GM06990 (cell line): Measurements from ENCODE around the gene LPCAT1.
"Not testable (repeated sequence)": the region's sequence is repeated elsewhere in the genome, so short reads cannot be mapped to it uniquely, and the experiment has no call there.

ENCODE experiments used
- DNase-seq: peaks from one replicate; pipeline ENCODE4 v3.0.0-alpha.2; 2011; ENCODE audit not compliant: insufficient read length; ENCODE audit errors: extremely low read depth
- H3K27me3 ChIP-seq: replicated peaks from 2 replicates; pipeline ENCODE4 v1.6.0; 2011; ENCODE audit warnings: low read length; ENCODE audit not compliant: control insufficient read depth, insufficient read depth
- H3K36me3 ChIP-seq: 2 replicates; pipeline ENCODE4 v1.5.1; 2011; ENCODE audit warnings: low read length; ENCODE audit not compliant: control insufficient read depth, insufficient read depth
- H3K4me3 ChIP-seq: replicated peaks from 2 replicates; pipeline ENCODE4 v1.5.1; 2011; ENCODE audit warnings: low read depth, mild to moderate bottlenecking, control low read depth, low read length
- TF ChIP-seq, protein P1 (sequence below): IDR thresholded peaks from 2 replicates; pipeline ENCODE4 v1.5.1; 2011; ENCODE audit warnings: low read length, control low read depth, mild to moderate bottlenecking, inconsistent platforms; ENCODE audit not compliant: insufficient read depth, poor library complexity, severe bottlenecking

The LPCAT1 gene

DNA sequence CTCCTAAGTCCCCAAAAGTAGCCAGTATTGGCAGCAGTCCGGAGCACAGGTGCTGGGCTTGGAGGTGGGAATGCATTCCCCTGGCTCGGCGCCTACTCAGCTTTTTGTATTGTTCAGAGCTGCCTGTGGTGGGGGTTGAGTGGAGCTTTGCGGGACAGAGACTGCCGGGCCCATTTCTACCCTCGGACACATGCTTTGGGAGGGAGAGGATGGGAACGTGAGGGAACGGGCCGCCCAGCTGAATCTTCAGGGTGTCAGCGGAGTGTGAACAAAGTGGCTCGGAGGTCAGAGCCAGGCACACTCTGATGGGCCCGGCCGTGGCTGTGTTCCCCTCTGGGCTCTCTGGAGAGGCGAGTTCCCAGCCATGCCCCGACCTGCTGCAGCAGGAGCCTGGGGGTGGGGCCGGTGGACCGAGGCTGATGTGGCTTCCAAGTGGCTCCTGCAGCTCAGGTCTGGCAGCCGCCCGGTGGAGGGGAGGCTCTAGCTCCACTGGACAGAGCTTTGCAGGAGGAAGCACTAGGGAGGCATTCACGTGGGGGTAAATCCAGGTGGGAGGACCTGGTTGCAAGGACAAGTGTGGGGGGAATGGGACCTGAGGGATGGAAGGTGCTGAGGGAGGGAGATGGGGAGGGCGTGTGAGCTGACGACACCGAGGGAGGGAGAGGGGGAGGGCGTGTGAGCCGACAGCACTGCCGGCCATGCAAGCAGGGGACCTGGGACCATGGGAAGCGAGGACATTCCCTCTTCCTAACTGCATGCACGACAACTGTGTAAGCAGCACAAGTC, 47.4 kb downstream of the LPCAT1 start:
- Histone ChIP-seq H3K27me3 (no peaks in the 10 kb centered on the region), H3K36me3 (peaks cover 58% of the 10 kb centered on the region), H3K4me3 (no peak overlapping the region)
- TF ChIP-seq, protein P1, sequence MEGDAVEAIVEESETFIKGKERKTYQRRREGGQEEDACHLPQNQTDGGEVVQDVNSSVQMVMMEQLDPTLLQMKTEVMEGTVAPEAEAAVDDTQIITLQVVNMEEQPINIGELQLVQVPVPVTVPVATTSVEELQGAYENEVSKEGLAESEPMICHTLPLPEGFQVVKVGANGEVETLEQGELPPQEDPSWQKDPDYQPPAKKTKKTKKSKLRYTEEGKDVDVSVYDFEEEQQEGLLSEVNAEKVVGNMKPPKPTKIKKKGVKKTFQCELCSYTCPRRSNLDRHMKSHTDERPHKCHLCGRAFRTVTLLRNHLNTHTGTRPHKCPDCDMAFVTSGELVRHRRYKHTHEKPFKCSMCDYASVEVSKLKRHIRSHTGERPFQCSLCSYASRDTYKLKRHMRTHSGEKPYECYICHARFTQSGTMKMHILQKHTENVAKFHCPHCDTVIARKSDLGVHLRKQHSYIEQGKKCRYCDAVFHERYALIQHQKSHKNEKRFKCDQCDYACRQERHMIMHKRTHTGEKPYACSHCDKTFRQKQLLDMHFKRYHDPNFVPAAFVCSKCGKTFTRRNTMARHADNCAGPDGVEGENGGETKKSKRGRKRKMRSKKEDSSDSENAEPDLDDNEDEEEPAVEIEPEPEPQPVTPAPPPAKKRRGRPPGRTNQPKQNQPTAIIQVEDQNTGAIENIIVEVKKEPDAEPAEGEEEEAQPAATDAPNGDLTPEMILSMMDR: no peak
- DNase-seq: peak; percentile 8

DNA sequence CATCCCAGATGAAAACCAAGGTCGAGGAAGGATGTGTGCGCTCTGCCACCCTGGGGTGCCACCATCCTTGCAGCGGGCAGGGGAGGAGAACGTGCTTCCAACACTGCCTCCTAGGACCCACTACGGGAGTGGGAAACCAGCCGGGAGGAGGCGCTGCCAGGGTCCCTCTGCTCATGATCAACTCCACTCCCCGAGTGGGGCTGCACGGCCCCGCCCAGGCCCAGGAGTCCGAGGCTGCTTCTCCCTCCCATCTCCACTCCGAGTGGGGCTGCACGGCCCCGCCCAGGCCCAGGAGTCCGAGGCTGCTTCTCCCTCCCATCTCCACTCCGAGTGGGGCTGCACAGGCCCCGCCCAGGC, 48.2 kb downstream of the LPCAT1 start:
- H3K36me3 ChIP-seq: peaks cover 60% of the 10 kb centered on the region
- H3K4me3 ChIP-seq, DNase-seq, H3K27me3 ChIP-seq: not testable (repeated sequence)

DNA sequence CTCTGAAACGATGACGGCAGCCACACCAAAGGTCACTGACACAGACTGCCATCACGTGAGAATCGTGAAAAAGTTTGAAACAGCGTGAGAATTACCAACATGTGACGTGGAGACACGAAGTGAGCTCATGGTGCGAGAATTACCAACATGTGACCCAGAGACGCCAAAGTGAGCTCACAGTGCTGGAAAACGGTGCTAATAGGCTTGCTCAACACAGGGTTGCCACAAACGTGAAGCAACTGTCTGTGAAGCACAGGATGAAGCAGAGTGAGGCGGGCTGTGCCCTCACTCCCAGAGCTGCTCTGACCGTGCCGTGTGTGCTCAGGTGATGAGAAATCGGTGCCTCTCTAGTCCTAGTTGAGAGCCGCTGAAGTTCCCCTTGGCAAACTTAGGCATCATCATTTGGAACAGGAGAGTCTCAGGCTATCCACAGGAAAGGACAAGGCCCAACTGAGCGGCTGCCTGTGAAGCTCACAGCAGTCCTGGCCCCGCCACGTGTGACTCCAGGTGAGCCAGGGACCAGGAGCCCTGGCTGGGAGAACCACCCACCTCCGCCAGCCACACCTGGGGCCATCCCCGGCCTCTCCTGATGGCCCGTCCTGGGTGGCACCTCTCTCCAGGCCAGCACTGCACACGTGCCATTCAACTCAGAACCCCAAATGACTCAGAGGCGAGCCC, 48.8 kb downstream of the LPCAT1 start:
- Histone ChIP-seq H3K36me3 (peaks cover 65% of the 10 kb centered on the region), H3K4me3 (no peak overlapping the region), H3K27me3 (no peaks in the 10 kb centered on the region)
- TF ChIP-seq, protein P1: no peak
- no peak for DNase-seq

DNA sequence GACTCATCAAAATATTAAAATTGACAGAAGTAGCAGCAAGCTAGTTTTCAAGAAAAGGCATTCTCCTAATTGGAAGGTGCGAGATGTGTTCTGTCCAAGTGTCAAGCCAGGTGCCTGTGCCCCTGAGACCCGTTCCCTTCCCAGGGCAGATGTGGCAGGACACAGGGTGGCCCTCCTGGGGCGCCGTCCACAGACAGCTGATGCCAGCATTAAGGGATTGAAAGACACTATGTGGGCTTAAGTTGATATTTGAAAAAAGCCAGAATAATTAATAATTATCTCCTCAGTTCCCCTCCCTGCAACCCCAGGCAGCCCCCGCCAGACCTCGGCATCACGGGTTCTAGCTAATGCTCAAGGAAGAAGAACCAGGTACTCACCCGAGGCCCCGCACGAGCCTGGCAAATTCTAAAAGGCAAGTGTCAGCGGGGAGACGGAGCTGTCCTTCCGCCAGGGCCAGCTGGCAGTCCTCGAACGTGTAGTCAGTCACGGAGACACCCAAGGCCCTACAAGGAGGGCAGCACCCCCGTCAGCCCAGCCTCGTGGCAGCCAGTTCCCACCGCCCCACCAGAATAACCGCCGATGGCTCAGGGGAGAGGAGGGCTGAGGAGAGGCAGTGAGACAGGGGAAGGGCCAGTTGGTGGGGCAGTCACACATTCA, 49.4 kb downstream of the LPCAT1 start:
- no peak for DNase-seq
- Histone ChIP-seq H3K36me3 (peaks cover 64% of the 10 kb centered on the region), H3K27me3 (no peaks in the 10 kb centered on the region), H3K4me3 (no peak overlapping the region)
- TF ChIP-seq, protein P1: no peak

DNA sequence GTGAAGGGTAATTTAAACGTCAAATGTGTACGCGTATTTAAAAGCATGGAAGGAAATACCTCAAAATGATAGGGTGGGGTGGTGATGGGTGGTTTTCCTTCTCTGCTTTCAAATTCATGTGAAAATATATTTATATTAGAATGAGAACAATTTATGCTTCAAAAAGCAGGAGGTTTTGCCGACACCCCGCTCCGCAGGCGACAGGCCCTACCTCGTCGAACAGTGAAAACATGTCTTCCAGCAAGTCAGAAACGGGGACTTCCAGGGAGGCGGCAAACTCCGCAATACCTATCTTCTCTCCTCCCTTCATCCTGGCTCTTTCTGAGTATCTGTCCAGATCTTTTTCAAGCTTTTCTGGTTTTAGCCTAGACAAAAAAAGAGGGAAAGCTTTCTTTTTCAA, 50.0 kb downstream of the LPCAT1 start:
- no peak for DNase-seq
- TF ChIP-seq, protein P1: no peak
- Histone ChIP-seq H3K4me3 (no peak overlapping the region), H3K36me3 (peaks cover 65% of the 10 kb centered on the region), H3K27me3 (no peaks in the 10 kb centered on the region)
